Right cardiac atrium (tissue), 5 donors: ENCODE data around the gene CLDN10. TPM values are rescaled to one million over a fixed set of nuclear protein-coding genes. Genes with fewer than 3 reads are reported as not detected.

Experiments
- ATAC-seq, 2 donors: fragments of 200-7000 bp; cut with Tn5 transposase; one replicate each; pipeline versions ENCODE4 v1.8.0 to v1.9.1; 2020; ENCODE audit warnings: moderate library complexity in 2 of 2, mild to moderate bottlenecking in 1 of 2
- DNase-seq, 3 donors: peaks; one replicate each; pipeline ENCODE4 v3.0.0-alpha.2; 2020
- H3K27ac ChIP-seq: one replicate; pipeline ENCODE4 v1.5.1; 2013; ENCODE audit warnings: mild to moderate bottlenecking, low read length, control low read depth, moderate library complexity
- H3K27me3 ChIP-seq: one replicate; pipeline ENCODE4 v1.6.1; 2013; ENCODE audit not compliant: control insufficient read depth, insufficient read depth
- H3K4me1 ChIP-seq: one replicate; pipeline ENCODE4 v1.6.1; 2013; ENCODE audit warnings: low read length; ENCODE audit not compliant: control insufficient read depth, insufficient read depth
- H3K4me3 ChIP-seq: one replicate; pipeline ENCODE4 v1.5.1; 2013; ENCODE audit warnings: low read length, control low read depth
- H3K9me3 ChIP-seq: one replicate; pipeline ENCODE4 v1.6.1; 2013; ENCODE audit warnings: low read length; ENCODE audit not compliant: control insufficient read depth
- WGBS: extraction: QIAGEN DNeasy Blood & Tissue Kit; methylation state at CpG from one replicate; pipeline ENCODE4 v1.1.7; 2013; 5-methylcytosine and 5-hydroxymethylcytosine counted together
- intact Hi-C, 4 donors: fragments of 100-400 bp; cut with DNase I; formaldehyde crosslinking; loops; one replicate each; pipeline versions ENCODE4 v1.11.0 to v1.14.0; 2022 to 2023
- polyA plus RNA-seq: library from polyadenylated mRNA; stranded (reverse); fragments of 200-250 nt; gene quantifications from one replicate; pipeline ENCODE4 v1.2.3, GENCODE V29; 2013
- total RNA-seq, 4 donors: library from RNA; stranded (reverse); fragmentation: NEBNext Ultra II Directional; extraction: Animal tissue kit (Norgen Biotek cat#: 25700); gene quantifications; one replicate each; pipeline ENCODE4 v1.2.1, GENCODE V29; 2021
- donor health status: healthy with polysubstance abuse.
- donor health status: DM: no; HTN: yes; CAD: no.
- donor health status: DM: no; HTN: no; CAD: no.
- donor health status: DM: no; HTN: yes; CAD: no; lungs with severe emphysema.
- donor health status: DM: yes; HTN: yes; CAD: no.

CLDN10 gene
- total and polyA plus RNA-seq, 5 donors, result 0.50 to 0.82 TPM; not detected in 3

DNA sequence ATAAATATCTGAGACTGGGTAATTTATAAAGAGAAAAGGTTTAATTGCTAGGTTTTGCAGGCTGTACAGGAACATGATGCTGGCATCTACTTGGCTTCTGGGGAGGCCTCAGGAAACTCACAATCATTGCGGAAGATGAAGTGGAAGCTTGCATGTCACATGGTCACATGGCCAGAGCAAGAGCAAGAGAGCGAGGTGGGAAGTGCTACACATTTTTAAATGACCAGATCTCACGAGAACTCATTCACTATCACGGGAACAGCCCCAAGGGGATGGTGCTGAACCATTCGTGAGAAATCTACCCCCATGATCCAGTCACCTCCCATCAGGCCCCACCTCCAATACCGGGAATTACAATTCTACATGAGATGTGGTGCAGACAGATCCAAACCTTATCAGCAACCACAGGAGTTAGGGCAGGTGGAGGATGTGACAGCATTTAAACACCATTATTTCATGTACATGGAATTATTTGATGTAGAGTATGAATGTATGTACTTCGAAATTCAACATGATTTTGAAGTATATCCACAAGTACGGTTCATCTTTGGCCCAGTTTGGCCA, 10.5 kb upstream of the CLDN10 start:
- intact Hi-C loops, result no loop called here
- ATAC-seq, result no peak

DNA sequence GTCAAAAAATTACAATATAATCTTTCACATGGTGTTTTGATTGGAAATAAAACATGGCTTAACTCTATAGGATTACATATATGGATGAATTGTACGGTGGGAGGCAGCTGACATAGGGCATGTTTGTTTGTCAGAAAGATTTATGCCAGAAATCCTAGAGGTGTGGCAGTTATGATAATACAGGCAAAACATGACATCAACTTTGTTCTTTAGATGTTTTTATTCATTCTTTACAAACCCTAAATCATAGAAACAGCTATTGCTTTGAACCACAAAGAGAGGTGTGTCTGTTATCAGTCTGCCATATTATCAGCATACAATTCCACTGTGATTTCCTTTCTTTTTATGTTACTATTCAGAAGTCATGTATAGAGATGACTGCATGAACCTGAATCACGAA, 8.2 kb upstream of the CLDN10 start:
- Histone ChIP-seq H3K4me3 (no peak overlapping the region), H3K9me3 (no peaks in the 10 kb centered on the region), H3K27me3 (peaks cover 6% of the 10 kb centered on the region), H3K4me1 (no peaks in the 10 kb centered on the region), H3K27ac (no peak overlapping the region)
- 59% methylated on average over 2 of the region's 2 CpGs for WGBS
- no peak for DNase-seq
- intact Hi-C loops, result no loop called here
- ATAC-seq, result no peak

More for the DNA sequence above, 10.5 kb upstream of the CLDN10 start:
- Histone ChIP-seq H3K27me3 (no peaks in the 10 kb centered on the region), H3K4me1 (no peaks in the 10 kb centered on the region), H3K4me3 (no peak overlapping the region), H3K9me3 (no peaks in the 10 kb centered on the region), H3K27ac (no peak overlapping the region)
- 87% methylated on average over 8 of the region's 8 CpGs for WGBS
- no peak for DNase-seq

DNA sequence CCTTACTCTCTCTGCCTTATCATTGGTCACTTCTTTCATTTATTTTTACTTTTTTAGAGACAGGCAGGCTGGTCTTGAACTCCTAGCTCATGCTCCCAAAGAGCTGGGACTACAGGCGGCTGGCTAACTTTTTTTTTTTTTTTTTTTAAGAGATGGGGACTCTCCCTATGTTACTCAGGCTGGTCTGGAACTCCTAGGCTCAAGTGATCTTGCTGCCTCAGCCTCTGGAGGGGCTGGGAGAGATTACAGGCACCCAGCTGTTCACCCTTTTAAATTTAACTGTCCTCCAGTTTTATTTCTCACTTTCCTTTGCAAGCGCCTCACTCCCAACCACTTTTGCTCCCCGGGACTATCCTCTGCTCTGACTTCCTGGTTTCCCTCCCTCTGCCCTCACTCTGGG, 5.6 kb upstream of the CLDN10 start:
- DNase-seq, result no peak
- no peak for ATAC-seq
- 21% methylated on average over 3 of the region's 3 CpGs for WGBS
- H3K4me3 ChIP-seq, result no peak overlapping the region
- intact Hi-C loops, result no loop called here
- no peaks in the 10 kb centered on the region for H3K4me1 ChIP-seq
- H3K9me3 ChIP-seq, result no peaks in the 10 kb centered on the region
- H3K27ac ChIP-seq, result no peak overlapping the region
- peaks cover 6% of the 10 kb centered on the region for H3K27me3 ChIP-seq

DNA sequence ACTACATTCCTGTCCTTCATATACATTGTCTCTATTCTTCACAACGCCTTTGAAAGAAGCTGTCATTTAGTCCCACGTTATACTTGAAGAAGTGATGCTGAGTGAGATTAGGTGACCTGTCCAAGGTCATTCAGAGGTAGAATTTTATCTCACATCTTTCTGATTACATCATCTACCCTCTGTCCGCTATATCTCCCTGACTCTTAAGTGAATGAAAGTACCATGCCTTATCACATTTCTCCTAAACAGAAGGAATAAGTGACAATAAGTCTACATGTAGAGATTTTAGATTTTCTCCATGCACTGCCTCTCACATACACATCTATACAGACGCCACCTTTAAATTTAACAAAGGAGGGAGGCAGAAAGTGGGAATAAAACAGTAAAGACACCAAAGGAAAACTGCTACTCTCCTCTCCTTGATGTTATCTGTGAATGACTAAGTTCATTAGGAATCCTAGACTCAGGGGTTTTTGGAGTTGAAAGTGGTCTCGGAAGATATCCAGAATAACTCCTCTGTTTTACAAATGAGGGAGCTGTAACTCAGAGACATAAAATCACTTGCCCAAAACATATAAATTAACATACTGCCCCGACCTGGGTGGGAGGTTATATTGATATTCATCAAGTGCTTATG, 4.9 kb upstream of the CLDN10 start:
- Histone ChIP-seq H3K9me3 (no peaks in the 10 kb centered on the region), H3K27me3 (peaks cover 6% of the 10 kb centered on the region), H3K4me1 (no peaks in the 10 kb centered on the region), H3K4me3 (no peak overlapping the region), H3K27ac (no peak overlapping the region)
- ATAC-seq, result no peak
- no peak for DNase-seq
- intact Hi-C loops, result no loop called here
- whole genome bisulfite sequencing, result 44% methylated on average over 6 of the region's 6 CpGs

DNA sequence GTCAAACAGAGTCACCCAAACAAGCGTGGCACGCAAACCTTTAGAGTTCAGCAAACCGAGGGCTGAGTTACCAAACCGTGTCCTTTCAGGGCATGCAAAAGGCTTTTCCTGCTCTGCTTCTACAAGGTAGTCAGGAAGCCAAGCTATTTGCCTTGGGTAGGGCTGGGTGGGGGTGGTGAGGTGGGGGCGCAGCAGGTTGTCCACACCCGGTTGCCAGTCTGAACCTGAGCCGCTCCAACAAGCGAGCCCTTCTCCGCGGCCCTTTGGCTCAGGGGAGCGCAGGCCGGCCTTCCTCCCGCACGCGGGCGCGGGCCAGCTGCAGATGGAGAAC, 347 bp upstream of the CLDN10 start:
- Histone ChIP-seq H3K27ac (no peak overlapping the region), H3K9me3 (no peaks in the 10 kb centered on the region), H3K4me1 (no peaks in the 10 kb centered on the region), H3K4me3 (peak overlapping the region; percentile 33), H3K27me3 (peaks cover 6% of the 10 kb centered on the region)
- WGBS, result 19% methylated on average over 17 of the region's 17 CpGs
- intact Hi-C loops, result no loop called here
- DNase-seq (peak in 1 of 3 donors; percentile 11), ATAC-seq (no peak)

DNA sequence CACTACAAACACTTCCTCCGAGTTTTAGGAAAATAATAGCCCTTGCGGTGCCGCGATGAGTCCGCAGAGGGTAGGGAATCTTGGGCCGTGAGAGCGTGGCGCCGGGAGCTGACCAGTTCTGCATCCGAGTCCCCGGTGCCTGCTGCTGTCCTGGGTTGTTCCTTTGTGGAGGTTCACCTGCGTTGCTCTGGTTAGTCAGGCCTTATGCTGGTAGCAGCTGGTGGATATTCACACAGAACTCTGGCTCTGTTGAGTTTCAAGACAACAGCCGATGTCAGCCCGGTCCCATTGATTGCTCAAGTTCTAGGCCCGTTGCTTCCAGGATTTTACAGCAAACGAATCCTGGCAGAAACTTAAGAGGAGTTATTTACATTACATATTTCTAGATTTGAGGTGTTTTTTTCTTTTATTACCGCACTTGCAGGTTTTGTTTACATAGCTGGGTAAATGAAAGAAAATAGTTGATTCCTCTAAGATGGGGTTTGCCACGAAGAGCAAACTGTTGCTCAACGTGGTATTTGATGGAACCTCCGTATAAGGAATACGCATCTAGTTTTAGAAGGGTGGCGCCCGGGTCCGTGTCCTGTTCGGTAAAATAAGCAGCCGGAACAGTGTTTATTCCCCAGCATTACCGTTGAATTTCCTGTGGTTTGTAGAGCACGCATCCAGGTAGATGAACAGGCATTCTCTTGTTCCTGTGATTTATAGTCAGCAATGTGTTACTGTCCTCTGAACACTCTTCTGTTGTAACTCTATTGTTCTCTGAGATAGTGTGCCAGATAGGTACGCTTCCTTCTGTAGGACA, 1.3 kb downstream of the CLDN10 start:
- Histone ChIP-seq H3K4me1 (no peaks in the 10 kb centered on the region), H3K4me3 (peak overlapping the region; percentile 33), H3K27me3 (no peaks in the 10 kb centered on the region), H3K27ac (no peak overlapping the region), H3K9me3 (no peaks in the 10 kb centered on the region)
- DNase-seq (peak in 1 of 3 donors; percentile 33), ATAC-seq (peak in 1 of 2 donors; percentile 41)
- intact Hi-C loops, result no loop called here
- WGBS, result 42% methylated on average over 29 of the region's 29 CpGs

DNA sequence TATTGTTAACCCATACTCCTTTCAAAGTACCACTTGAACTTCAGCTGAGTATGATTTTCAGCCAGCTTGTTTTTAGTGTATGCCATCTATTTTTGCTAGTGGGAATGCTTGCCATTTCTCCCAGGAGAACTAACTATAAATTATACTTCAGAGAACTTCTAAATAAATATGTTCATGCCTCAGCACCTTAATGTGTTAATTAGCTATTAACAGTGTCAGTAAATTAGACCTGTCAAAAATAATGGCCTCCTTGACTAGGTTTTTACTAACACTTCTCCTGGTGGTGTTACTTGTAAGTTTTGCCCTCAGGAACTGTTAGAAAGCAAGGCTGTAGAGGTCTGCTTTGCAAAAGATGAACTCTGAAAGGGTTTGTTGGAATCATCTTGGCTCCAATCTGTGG, 4.5 kb downstream of the CLDN10 start:
- H3K9me3 ChIP-seq, result no peaks in the 10 kb centered on the region
- no peak overlapping the region for H3K4me3 ChIP-seq
- H3K4me1 ChIP-seq, result no peaks in the 10 kb centered on the region
- ATAC-seq (no peak), DNase-seq (no peak)
- intact Hi-C loops, result no loop called here
- no peaks in the 10 kb centered on the region for H3K27me3 ChIP-seq
- H3K27ac ChIP-seq, result no peak overlapping the region

DNA sequence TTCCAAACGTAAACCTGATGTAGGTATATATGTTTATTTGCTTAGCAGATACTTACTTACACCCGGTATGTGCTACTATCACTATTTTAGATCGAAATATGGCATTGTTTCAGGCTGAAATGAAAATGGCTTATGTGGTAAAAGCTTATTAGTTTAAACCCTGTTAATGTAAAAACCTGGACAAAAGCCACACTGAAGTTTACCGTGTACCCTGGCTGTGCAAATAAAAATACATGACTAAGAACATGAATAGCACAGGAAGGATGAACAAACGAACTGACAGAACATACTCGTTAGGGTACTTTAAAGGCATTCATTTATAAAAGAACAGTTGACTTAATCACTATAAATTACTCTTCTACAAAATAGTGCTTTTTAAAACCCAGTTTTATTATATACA, 6.6 kb downstream of the CLDN10 start:
- no peak overlapping the region for H3K4me3 ChIP-seq
- H3K27me3 ChIP-seq, result no peaks in the 10 kb centered on the region
- DNase-seq, result no peak
- H3K9me3 ChIP-seq, result no peaks in the 10 kb centered on the region
- no peaks in the 10 kb centered on the region for H3K4me1 ChIP-seq
- WGBS, result 77% methylated on average over 6 of the region's 6 CpGs
- no peak overlapping the region for H3K27ac ChIP-seq
- no peak for ATAC-seq
- intact Hi-C loops, result no loop called here

DNA sequence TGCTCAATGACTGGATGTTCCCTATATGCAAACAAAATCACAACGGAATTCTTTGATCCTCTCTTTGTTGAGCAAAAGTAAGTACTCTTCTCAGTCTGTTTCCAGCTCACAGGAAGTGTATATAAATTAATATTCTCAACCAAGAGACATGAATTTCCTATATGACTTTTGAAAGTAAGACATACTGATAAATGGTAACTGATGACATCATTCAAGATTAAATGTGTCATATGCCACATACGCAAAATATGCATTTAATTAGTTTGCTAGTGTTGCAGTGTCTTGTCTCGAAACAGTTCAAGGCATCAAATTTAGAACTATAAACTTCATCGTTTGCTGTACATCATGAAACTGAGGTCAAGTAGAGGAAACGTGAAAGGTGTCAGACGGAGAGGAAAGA, 7.9 kb downstream of the CLDN10 start:
- no peaks in the 10 kb centered on the region for H3K9me3 ChIP-seq
- intact Hi-C loops, result no loop called here
- H3K4me1 ChIP-seq, result no peaks in the 10 kb centered on the region
- no peaks in the 10 kb centered on the region for H3K27me3 ChIP-seq
- WGBS, result 78% methylated on average over 6 of the region's 6 CpGs
- DNase-seq (no peak), ATAC-seq (no peak)
- H3K27ac ChIP-seq, result no peak overlapping the region
- no peak overlapping the region for H3K4me3 ChIP-seq

DNA sequence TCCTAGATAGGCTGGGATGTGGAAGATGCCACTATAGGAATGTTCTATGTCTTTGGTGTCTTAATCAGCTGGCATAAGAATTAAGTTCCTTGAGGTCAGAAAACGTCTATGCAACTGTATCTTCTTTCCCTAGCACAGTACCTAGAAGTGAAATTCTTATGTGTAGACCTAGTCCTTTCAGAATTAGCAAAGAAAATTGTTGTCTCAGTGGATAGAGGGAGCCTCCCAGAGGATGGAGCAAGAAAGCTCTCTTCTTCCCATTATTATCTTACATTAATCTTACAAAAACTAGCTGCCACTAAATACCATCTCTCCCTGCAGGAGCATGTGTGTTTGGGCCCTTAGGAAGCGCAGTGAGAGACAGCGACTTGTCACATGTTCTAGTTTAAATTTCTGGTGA, 11.6 kb downstream of the CLDN10 start:
- DNase-seq (no peak), ATAC-seq (no peak)
- H3K9me3 ChIP-seq, result no peaks in the 10 kb centered on the region
- no peak overlapping the region for H3K4me3 ChIP-seq
- WGBS, result 71% methylated on average over 3 of the region's 3 CpGs
- H3K4me1 ChIP-seq, result no peaks in the 10 kb centered on the region
- H3K27me3 ChIP-seq, result no peaks in the 10 kb centered on the region
- intact Hi-C loops, result no loop called here
- no peak overlapping the region for H3K27ac ChIP-seq

DNA sequence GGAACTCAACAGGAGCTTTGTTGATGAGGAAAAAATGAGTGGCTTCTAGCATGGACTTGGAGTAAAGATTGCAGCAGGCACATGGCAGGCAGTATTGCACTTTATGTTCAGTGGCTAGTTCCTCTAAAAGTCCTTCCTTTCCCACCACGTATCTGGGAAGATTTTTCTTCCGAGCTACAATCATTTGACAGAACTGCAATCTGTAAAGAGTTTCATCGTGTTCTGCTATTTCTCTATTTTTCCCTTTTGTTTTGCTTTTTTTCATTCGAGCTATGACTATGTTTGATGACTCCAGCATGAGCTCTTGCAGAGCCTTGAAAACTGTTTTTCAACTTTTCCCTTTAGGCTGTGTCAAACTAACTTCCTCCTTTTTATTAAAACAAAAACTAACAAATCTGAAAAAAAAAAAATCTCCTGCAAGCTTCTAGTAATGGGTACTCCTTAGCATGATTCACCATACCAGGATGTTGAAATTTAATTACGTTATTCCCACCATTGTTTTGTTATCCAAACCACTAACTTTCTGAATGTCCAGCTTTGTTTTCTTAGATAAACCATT, 12.3 kb downstream of the CLDN10 start:
- 50% methylated on average over 5 of the region's 5 CpGs for WGBS
- no peak for DNase-seq
- H3K27me3 ChIP-seq, result no peaks in the 10 kb centered on the region
- H3K27ac ChIP-seq, result no peak overlapping the region
- peak in 1 of 2 donors; percentile 28 for ATAC-seq
- intact Hi-C loops, result no loop called here
- no peak overlapping the region for H3K4me3 ChIP-seq
- no peaks in the 10 kb centered on the region for H3K4me1 ChIP-seq
- H3K9me3 ChIP-seq, result no peaks in the 10 kb centered on the region
